ENCODE measurements around the gene OR10H2. TPM values are rescaled to one million over a fixed set of nuclear protein-coding genes. Genes with fewer than 3 reads are reported as not detected.

OR10H2 gene
- total RNA-seq, 4 donors from 2014 or later, result not detected

- no peaks in the 10 kb centered on the region for H3K36me3 ChIP-seq
- TF ChIP-seq CTCF (IDR thresholded peaks at IDR 0.05) (no peak), EP300 (IDR thresholded peaks at IDR 0.05) (no peak), POLR2A (IDR thresholded peaks at IDR 0.05; ENCODE audit: low read depth) (no peak), POLR2AphosphoS5 (IDR thresholded peaks at IDR 0.05) (no peak)
- H3K27me3 ChIP-seq, result peaks cover 0 to 39% (median 0%) of the 10 kb centered on the region in 4 donors
- DNase-seq (ENCODE audit: extremely low spot score), result peak; percentile 29
- intact Hi-C loops (cut with DNase I), result no loop called here
- H3K27ac ChIP-seq (replicated peaks in 1 of 4), result no peak overlapping the region
- H3K4me3 ChIP-seq, result no peak overlapping the region
- WGBS, result 33% methylated on average over 1 of the region's 1 CpG
- no peaks in the 10 kb centered on the region for H3K9me3 ChIP-seq
- H3K4me1 ChIP-seq, result no peaks in the 10 kb centered on the region
These were observed 2.7 kb downstream of the OR10H2 start for GRCh38 chr19:15730538-15730937.

- Histone ChIP-seq H3K27me3 (peaks cover 0 to 25% (median 0%) of the 10 kb centered on the region in 4 donors), H3K27ac (replicated peaks in 1 of 4) (no peak overlapping the region), H3K9me3 (no peaks in the 10 kb centered on the region), H3K4me3 (no peak overlapping the region), H3K4me1 (no peaks in the 10 kb centered on the region), H3K36me3 (no peaks in the 10 kb centered on the region)
- WGBS, result 0% methylated on average over 1 of the region's 1 CpG
- TF ChIP-seq POLR2A (IDR thresholded peaks at IDR 0.05; ENCODE audit: low read depth) (no peak), POLR2AphosphoS5 (IDR thresholded peaks at IDR 0.05) (no peak), CTCF (IDR thresholded peaks at IDR 0.05) (no peak), EP300 (IDR thresholded peaks at IDR 0.05) (no peak)
- intact Hi-C loops (cut with DNase I), result no loop called here
- DNase-seq (ENCODE audit: extremely low spot score), result no peak
These were observed 4.6 kb downstream of the OR10H2 start for GRCh38 chr19:15732388-15732787.

- peaks cover 0 to 14% (median 0%) of the 10 kb centered on the region in 4 donors for H3K27me3 ChIP-seq
- no peaks in the 10 kb centered on the region for H3K36me3 ChIP-seq
- H3K4me1 ChIP-seq, result no peaks in the 10 kb centered on the region
- 63% methylated on average over 6 of the region's 6 CpGs for WGBS
- H3K27ac ChIP-seq (replicated peaks in 1 of 4), result no peak overlapping the region
- no peak for DNase-seq (ENCODE audit: extremely low spot score)
- TF ChIP-seq POLR2A (IDR thresholded peaks at IDR 0.05; ENCODE audit: low read depth) (no peak), EP300 (IDR thresholded peaks at IDR 0.05) (no peak), POLR2AphosphoS5 (IDR thresholded peaks at IDR 0.05) (no peak), CTCF (IDR thresholded peaks at IDR 0.05) (no peak)
- H3K4me3 ChIP-seq, result no peak overlapping the region
- H3K9me3 ChIP-seq, result no peaks in the 10 kb centered on the region
- intact Hi-C loops (cut with DNase I), result no loop called here
These were observed 6.1 kb downstream of the OR10H2 start for GRCh38 chr19:15733895-15734294.

- Histone ChIP-seq H3K4me1 (no peaks in the 10 kb centered on the region), H3K4me3 (no peak within 1 kb of the TSS), H3K27ac (replicated peaks in 1 of 4) (no peak within 1 kb of the TSS), H3K27me3 (peaks cover 0 to 9% (median 0%) of the 10 kb centered on the region in 4 donors), H3K9me3 (peaks cover 0 to 26% (median 21%) of the 10 kb centered on the region in 4 donors), H3K36me3 (no peaks in the 10 kb centered on the region)
- 56% methylated on average over 4 of the region's 4 CpGs for WGBS
- no peak for TF ChIP-seq CTCF (IDR thresholded peaks at IDR 0.05)
- TF ChIP-seq POLR2A (IDR thresholded peaks at IDR 0.05; ENCODE audit: low read depth), result no peak
- TF ChIP-seq POLR2AphosphoS5 (IDR thresholded peaks at IDR 0.05), result no peak
- TF ChIP-seq EP300 (IDR thresholded peaks at IDR 0.05), result no peak
- DNase-seq (ENCODE audit: extremely low spot score), result no peak
- intact Hi-C loops (cut with DNase I), result no loop called here
These were observed 9.9 kb downstream of the OR10H2 start, which contains the start of gene OR10H3 for GRCh38 chr19:15737722-15738121. Gene OR10H3 (plus strand): TSS chr19:15737985. CDS start chr19:15741393, 3,408 bp downstream.

- Histone ChIP-seq H3K9me3 (peaks cover 0 to 26% (median 21%) of the 10 kb centered on the region in 4 donors), H3K4me3 (no peak overlapping the region), H3K36me3 (no peaks in the 10 kb centered on the region), H3K27ac (replicated peaks in 1 of 4) (no peak overlapping the region), H3K4me1 (no peaks in the 10 kb centered on the region), H3K27me3 (peaks cover 0 to 16% (median 3%) of the 10 kb centered on the region in 4 donors)
- TF ChIP-seq POLR2AphosphoS5 (IDR thresholded peaks at IDR 0.05) (no peak), EP300 (IDR thresholded peaks at IDR 0.05) (no peak), CTCF (IDR thresholded peaks at IDR 0.05) (no peak), POLR2A (IDR thresholded peaks at IDR 0.05; ENCODE audit: low read depth) (no peak)
- WGBS, result 71% methylated on average over 1 of the region's 1 CpG
- no peak for DNase-seq (ENCODE audit: extremely low spot score)
- intact Hi-C loops (cut with DNase I), result no loop called here
These were observed 13.0 kb downstream of the OR10H2 start for GRCh38 chr19:15740785-15741184.

Data from esophagus muscularis mucosa (tissue), 4 donors.